Head of caudate nucleus (tissue), 42 donors: Measurements from ENCODE around the gene MCRIP1.

Experiments used
- DNase-seq, 42 donors: peaks; one replicate each; pipeline versions ENCODE4 v3.0.0 to v3.0.0-alpha.2; 2020 to 2021; ENCODE audit warnings: mixed read lengths in 7 of 42
- intact Hi-C: fragments of 100-400 bp; cut with DNase I; formaldehyde crosslinking; loops from one replicate; pipeline ENCODE4 v1.15.0; 2022

The MCRIP1 gene

GRCh38 chr17:81828656-81829055 is 4.4 kb downstream of the MCRIP1 start:
- intact Hi-C loops: no loop called here
- no peak for DNase-seq

GRCh38 chr17:81825841-81826466 is 7.1 kb downstream of the MCRIP1 start:
- peak in 2 of 42 donors; percentile 17 to 19 for DNase-seq
- intact Hi-C loops: no loop called here

DNA sequence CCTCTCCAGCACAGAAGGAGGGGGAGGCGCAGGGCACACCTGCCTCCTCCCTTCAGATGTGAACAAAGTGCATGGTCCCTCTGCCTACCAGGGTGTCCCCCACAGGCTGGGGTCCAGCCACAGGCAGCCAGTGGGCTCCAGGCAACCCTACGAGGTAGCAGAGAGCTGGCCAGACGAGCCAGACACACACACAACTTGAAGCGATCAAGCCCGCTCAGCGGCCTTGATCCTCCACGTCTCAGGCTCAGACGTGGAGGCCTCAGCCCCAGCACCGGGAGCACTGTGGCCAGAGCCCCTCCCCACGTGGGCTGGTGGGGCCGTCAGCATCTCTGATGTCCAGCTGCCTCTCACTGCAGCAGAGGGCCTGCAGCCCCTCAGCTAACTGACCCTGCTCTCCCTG is 8.5 kb downstream of the MCRIP1 start:
- intact Hi-C loops: no loop called here
- no peak for DNase-seq

- intact Hi-C loops: no loop called here
- DNase-seq: no peak
These were observed 9.1 kb downstream of the MCRIP1 start for GRCh38 chr17:81823820-81824550.

GRCh38 chr17:81822996-81823819 is 9.9 kb downstream of the MCRIP1 start:
- no peak for DNase-seq

DNA sequence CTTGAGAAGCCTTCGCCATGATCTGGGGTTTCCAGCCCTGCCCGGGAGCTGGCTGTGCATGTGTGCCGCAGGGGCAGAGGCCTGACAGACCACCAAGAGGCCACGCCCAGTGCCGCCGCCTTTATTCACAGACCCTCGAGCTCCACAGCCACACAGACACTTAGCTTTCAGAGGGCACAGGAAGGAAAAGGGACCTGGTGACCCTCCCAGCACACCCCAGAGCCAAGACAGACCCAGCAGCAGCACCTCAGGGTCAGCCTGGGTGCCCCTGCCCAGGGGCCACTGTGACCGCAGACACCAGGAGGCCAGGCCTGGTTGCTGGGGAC is 10.8 kb downstream of the MCRIP1 start:
- intact Hi-C loops: no loop called here
- no peak for DNase-seq

More at GRCh38 chr17:81822996-81823819, 9.9 kb downstream of the MCRIP1 start:
- intact Hi-C loops: no loop called here

GRCh38 chr17:81821603-81822311 is 11.3 kb downstream of the MCRIP1 start:
- DNase-seq: peak in 27 of 42 donors; percentile 3 to 61 (median 31)
- intact Hi-C loops: no loop called here

- intact Hi-C loops: no loop called here
These were observed 11.9 kb downstream of the MCRIP1 start for GRCh38 chr17:81821147-81821546.

GRCh38 chr17:81819708-81820107 is 13.4 kb downstream of the MCRIP1 start:
- intact Hi-C loops: no loop called here
- no peak for DNase-seq

More at GRCh38 chr17:81821147-81821546, 11.9 kb downstream of the MCRIP1 start:
- DNase-seq: no peak

- no peak for DNase-seq
- intact Hi-C loops: no loop called here
These were observed 15.3 kb downstream of the MCRIP1 start for GRCh38 chr17:81817758-81818147.

DNA sequence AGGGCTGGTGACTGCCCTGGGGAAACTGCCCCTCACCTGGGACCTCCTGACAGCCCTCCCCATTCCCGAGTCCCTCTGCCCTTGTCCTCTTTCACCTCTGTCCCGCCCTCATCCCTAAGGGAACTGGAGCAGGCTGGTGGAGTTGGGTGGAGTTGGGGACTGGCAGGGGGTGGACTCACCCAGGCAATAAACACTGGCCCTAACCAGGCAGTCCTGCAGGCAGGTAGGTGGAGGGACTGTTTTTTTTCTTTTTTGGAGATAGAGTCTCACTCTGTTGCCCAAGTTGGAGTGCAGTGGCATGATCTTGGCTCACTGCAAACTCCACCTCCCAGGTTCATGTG is 17.5 kb downstream of the MCRIP1 start:
- intact Hi-C loops: no loop called here
- no peak for DNase-seq

DNA sequence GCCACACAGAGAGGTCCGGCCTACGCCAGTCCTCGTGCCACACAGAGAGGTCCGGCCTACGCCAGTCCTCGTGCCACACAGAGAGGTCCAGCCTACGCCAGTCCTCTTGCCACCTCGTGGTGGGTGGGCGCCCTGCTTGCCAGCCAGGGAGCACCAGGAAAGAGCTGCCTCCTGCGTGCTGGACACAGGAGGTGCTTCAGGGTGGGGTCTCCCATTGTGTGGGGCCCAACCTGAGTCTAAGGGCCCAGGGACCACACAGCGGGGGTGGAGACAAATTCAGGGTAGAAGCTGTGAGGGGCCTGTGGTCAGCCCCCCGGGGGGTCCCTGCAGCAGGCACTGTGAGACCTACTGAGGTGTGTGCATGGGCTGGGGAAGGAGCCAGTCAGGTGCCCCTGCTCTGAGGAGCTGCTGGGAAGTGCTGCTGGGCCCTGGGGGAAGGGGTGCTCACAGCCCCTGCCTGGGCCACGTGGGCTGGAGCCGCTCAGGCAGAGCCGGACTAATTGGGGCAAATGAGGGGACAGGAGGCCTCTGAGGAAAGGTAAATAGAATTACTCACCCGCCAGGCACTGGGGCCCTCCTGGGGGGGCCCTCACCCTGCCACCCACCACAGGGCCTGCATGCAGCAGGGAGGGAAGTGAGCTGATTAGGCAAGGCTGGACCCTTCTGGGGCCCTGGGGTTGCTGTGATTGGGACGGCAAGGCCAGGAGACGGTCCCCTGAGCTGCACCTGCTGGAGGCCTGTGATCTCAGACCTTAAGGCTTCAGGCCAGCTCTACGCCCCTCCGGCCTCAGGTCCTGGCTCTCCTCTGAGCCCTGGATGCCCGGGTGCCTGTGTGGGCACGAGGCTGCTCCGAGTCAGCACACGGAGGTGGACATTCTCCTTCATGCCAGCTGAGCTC is 18.1 kb downstream of the MCRIP1 start:
- intact Hi-C loops: no loop called here
- no peak for DNase-seq

DNA sequence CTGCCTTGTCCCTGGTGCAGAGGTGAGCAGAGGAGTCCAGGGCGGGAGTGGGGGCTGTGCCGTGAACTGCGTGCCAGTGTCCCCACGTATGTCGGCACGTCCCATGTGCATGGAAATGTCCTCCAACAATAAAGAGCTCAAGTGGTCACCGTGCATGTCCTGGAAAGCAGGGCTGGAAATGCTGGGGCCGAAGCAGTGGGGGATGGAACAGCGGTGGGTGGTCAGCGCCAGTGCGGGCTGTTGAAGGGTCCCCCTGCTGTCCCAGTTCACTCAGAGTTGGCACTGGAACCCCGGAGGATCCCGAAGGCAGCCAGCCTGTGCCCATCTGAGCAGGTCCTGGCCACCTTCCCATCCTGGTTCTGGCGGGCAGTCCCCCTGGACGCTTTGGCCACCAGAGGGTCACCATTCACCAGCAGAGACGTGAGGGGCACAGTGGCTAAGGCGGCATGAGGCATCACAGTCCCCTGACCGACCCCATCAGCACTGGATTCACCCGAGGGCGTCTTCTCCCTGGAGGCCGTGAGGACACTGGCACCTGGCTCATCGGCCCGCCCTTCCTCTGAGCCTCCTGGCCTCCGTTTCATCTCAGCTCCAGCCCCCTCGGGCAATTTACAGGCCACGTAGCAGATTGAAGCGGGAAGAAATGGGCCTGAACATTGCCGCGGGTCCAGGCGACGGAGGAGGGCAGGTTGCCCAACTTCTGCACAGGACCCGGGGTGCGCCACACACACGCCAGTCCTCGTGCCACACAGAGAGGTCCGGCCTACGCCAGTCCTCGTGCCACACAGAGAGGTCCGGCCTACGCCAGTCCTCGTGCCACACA is 19.0 kb downstream of the MCRIP1 start:
- no peak for DNase-seq
- intact Hi-C loops: no loop called here

- no peak for DNase-seq
These were observed 19.8 kb downstream of the MCRIP1 start for GRCh38 chr17:81813371-81813684.

DNA sequence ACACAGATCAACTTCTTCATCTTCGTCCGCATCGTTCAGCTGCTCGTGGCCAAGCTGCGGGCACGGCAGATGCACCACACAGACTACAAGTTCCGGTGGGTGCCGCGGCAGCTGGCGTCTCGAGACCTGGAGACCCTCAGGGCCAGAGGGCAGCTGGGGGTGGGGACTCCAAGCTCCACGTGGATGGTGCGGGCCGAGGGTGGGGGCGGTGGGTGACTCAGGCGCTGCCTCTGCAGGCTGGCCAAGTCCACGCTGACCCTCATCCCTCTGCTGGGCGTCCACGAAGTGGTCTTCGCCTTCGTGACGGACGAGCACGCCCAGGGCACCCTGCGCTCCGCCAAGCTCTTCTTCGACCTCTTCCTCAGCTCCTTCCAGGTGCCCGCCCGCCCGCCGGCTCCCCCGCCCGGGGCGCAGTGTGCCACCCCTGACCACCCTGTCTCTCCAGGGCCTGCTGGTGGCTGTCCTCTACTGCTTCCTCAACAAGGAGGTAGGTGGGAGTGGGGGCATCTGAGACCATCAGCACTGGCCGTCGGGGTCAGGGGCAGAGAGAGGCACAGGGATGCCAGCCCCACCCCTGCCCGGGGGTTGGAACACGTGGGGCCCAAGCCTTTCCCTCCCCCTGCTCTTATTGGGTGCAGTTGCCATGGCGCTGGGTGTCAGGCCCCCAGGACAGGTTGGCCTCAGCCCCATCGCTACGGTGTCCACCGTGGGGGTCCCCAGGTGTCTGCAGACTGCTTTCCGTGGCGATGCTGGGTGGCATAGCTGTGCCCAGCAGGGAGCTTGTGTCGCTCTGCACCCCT is 20.3 kb downstream of the MCRIP1 start:
- intact Hi-C loops: no loop called here
- no peak for DNase-seq

More at GRCh38 chr17:81813371-81813684, 19.8 kb downstream of the MCRIP1 start:
- intact Hi-C loops: no loop called here

DNA sequence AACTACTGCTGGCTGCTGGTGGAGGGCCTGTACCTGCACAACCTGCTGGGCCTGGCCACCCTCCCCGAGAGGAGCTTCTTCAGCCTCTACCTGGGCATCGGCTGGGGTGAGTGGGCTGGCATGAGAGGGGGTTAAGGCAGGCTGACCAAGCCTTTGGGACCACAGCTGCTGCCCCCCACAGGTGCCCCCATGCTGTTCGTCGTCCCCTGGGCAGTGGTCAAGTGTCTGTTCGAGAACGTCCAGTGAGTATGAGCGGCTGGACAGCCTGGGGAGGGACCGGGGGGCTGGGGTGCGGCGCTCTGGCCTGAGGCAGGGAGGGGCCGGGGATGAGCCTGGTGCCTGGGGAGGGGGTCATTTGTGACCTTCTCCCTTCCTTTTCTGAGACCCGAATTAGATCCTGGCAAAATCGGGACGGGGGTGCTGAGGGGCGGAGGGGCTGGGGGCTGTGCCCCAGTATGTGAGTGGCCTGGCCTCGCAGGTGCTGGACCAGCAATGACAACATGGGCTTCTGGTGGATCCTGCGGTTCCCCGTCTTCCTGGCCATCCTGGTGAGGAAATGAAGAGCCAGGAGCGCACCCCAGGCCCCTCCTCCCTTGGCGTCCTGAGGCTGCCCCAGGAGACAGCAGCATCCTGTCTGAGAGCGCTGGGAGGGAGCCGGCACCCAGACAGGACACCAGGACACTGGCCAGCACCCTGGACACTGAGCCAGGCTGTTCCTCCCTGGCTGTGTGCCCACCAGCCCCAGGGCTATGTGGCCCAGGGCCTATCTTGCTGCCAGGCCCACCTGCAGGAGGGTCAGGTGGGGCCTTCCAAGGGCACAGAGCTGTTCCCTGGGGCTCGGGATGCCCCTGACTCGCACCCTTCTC is 21.2 kb downstream of the MCRIP1 start:
- DNase-seq: no peak
- intact Hi-C loops: no loop called here
